DOHH2 (cell line): Measurements from ENCODE around the gene COL25A1.

ENCODE experiments used
- EZH2phosphoT487 ChIP-seq: fragments of 200-600 bp; sonication (generic); IDR thresholded peaks from 2 replicates; pipeline ENCODE4 v1.6.1; 2017; ENCODE audit warnings: borderline replicate concordance, mild to moderate bottlenecking, antibody characterized with exemption, low read length, moderate library complexity, mixed read lengths
- TF ChIP-seq, protein P1 (sequence below): fragments of 200-600 bp; sonication (generic); IDR thresholded peaks from one replicate; pipeline ENCODE4 v1.5.1; 2014; ENCODE audit warnings: antibody characterized with exemption, mild to moderate bottlenecking, low read depth, low read length; ENCODE audit not compliant: poor library complexity, severe bottlenecking

- TF ChIP-seq, protein P1, sequence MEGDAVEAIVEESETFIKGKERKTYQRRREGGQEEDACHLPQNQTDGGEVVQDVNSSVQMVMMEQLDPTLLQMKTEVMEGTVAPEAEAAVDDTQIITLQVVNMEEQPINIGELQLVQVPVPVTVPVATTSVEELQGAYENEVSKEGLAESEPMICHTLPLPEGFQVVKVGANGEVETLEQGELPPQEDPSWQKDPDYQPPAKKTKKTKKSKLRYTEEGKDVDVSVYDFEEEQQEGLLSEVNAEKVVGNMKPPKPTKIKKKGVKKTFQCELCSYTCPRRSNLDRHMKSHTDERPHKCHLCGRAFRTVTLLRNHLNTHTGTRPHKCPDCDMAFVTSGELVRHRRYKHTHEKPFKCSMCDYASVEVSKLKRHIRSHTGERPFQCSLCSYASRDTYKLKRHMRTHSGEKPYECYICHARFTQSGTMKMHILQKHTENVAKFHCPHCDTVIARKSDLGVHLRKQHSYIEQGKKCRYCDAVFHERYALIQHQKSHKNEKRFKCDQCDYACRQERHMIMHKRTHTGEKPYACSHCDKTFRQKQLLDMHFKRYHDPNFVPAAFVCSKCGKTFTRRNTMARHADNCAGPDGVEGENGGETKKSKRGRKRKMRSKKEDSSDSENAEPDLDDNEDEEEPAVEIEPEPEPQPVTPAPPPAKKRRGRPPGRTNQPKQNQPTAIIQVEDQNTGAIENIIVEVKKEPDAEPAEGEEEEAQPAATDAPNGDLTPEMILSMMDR = no peak
- TF ChIP-seq EZH2phosphoT487 = no peak
These were observed 286.3 kb downstream of the COL25A1 start for GRCh38 chr4:109016200-109016599.
